Liver (tissue), 9 donors: Measurements from ENCODE around the gene CCDC187. TPM values are rescaled to one million over a fixed set of nuclear protein-coding genes. Genes with fewer than 3 reads are reported as not detected.

Source experiments
- DNase-seq: peaks from one replicate; pipeline ENCODE4 v3.0.0-alpha.2; 2017; ENCODE audit warnings: low spot score
- H3K27ac ChIP-seq, 2 donors: one replicate each; pipeline ENCODE4 v1.7.0; 2013; ENCODE audit warnings: inconsistent platforms in 2 of 2, low read length in 2 of 2, control low read depth in 1 of 2, low read depth in 1 of 2, mild to moderate bottlenecking in 1 of 2
- H3K27me3 ChIP-seq, 4 donors: one replicate each; pipeline versions ENCODE4 v1.6.1 to v1.7.0; 2013; ENCODE audit warnings: low read length in 3 of 4, inconsistent platforms in 1 of 4, mild to moderate bottlenecking in 1 of 4, moderate library complexity in 1 of 4; ENCODE audit not compliant: control insufficient read depth in 4 of 4, insufficient read depth in 4 of 4
- H3K36me3 ChIP-seq, 4 donors: one replicate each; pipeline versions ENCODE4 v1.6.1 to v1.7.0; 2013; ENCODE audit warnings: low read length in 3 of 4, mild to moderate bottlenecking in 3 of 4, low read depth in 1 of 4, moderate library complexity in 1 of 4; ENCODE audit not compliant: control insufficient read depth in 4 of 4, insufficient read depth in 3 of 4
- H3K4me1 ChIP-seq, 4 donors: one replicate each; pipeline versions ENCODE4 v1.6.1 to v1.7.0; 2013; ENCODE audit warnings: low read length in 3 of 4, mild to moderate bottlenecking in 3 of 4, moderate library complexity in 1 of 4; ENCODE audit not compliant: control insufficient read depth in 4 of 4, insufficient read depth in 4 of 4
- H3K4me3 ChIP-seq, 3 donors: one replicate each; pipeline versions ENCODE4 v1.6.1 to v1.7.0; 2013; ENCODE audit warnings: low read length in 3 of 3, control low read depth in 1 of 3, low read depth in 1 of 3, mild to moderate bottlenecking in 1 of 3
- H3K9ac ChIP-seq, 2 donors: one replicate each; pipeline ENCODE4 v1.7.0; 2013; ENCODE audit warnings: low read length in 2 of 2, mild to moderate bottlenecking in 2 of 2, moderate library complexity in 2 of 2, control low read depth in 1 of 2, low read depth in 1 of 2
- H3K9me3 ChIP-seq, 4 donors: one replicate each; pipeline versions ENCODE4 v1.6.1 to v1.7.0; 2013; ENCODE audit warnings: low read length in 3 of 4; ENCODE audit not compliant: control insufficient read depth in 4 of 4
- ATF3 ChIP-seq: IDR thresholded peaks from 2 replicates; pipeline ENCODE4 v1.6.1; 2016; ENCODE audit warnings: antibody characterized with exemption
- FOXA1 ChIP-seq: IDR thresholded peaks from 2 replicates; pipeline ENCODE4 v1.6.1; 2016; ENCODE audit warnings: antibody characterized with exemption
- FOXA2 ChIP-seq: IDR thresholded peaks from 2 replicates; pipeline ENCODE4 v1.6.1; 2016; ENCODE audit warnings: antibody characterized with exemption
- GABPA ChIP-seq, 2 donors: IDR thresholded peaks in 1 of 2; conservative IDR thresholded peaks in 1 of 2; 2 replicates each; pipeline ENCODE4 v1.6.1; 2016; ENCODE audit warnings: antibody characterized with exemption in 2 of 2, mild to moderate bottlenecking in 1 of 2, moderate library complexity in 1 of 2
- HNF4G ChIP-seq: IDR thresholded peaks from 2 replicates; pipeline ENCODE4 v1.6.1; 2016; ENCODE audit warnings: antibody characterized with exemption
- JUND ChIP-seq, 2 donors: IDR thresholded peaks; 2 replicates each; pipeline ENCODE4 v1.6.1; 2016; ENCODE audit warnings: antibody characterized with exemption in 2 of 2
- NR2F2 ChIP-seq: IDR thresholded peaks from 2 replicates; pipeline ENCODE4 v1.6.1; 2016; ENCODE audit warnings: antibody characterized with exemption
- RAD21 ChIP-seq, 2 donors: IDR thresholded peaks; 2 replicates each; pipeline ENCODE4 v1.6.1; 2016; ENCODE audit warnings: antibody characterized with exemption in 2 of 2, mild to moderate bottlenecking in 2 of 2
- RXRA ChIP-seq, 2 donors: IDR thresholded peaks; 2 replicates each; pipeline ENCODE4 v1.6.1; 2017 to 2018; ENCODE audit warnings: antibody characterized with exemption in 2 of 2, mild to moderate bottlenecking in 1 of 2
- SP1 ChIP-seq: IDR thresholded peaks from 2 replicates; pipeline ENCODE4 v1.6.1; 2018; ENCODE audit warnings: antibody characterized with exemption, mild to moderate bottlenecking
- TAF1 ChIP-seq: conservative IDR thresholded peaks from 2 replicates; pipeline ENCODE4 v1.6.1; 2016; ENCODE audit warnings: antibody characterized with exemption, mild to moderate bottlenecking
- YY1 ChIP-seq: IDR thresholded peaks from 2 replicates; pipeline ENCODE4 v1.6.1; 2016; ENCODE audit warnings: antibody characterized with exemption, mild to moderate bottlenecking
- ZBTB33 ChIP-seq: IDR thresholded peaks from 2 replicates; pipeline ENCODE4 v1.6.1; 2016; ENCODE audit warnings: antibody characterized with exemption
- WGBS: extraction: QIAGEN DNeasy Blood & Tissue Kit; methylation state at CpG from one replicate; pipeline ENCODE4 v1.1.7; 2013; 5-methylcytosine and 5-hydroxymethylcytosine counted together
- polyA plus RNA-seq, 2 donors: library from polyadenylated mRNA; stranded (reverse) in 1 of 2; unstranded in 1 of 2; fragments of 200-250 nt in 1 of 2; fragments of >200 nt in 1 of 2; fragmentation: Nextera tagmentation in 1 of 2; extraction: Ambion mirVana in 1 of 2; gene quantifications; one replicate each; pipeline versions ENCODE4 v1.2.1 to v1.2.3, GENCODE V29; 2013 to 2015
- total RNA-seq, 2 donors: library from RNA; depleted of rRNA; stranded (reverse); fragments of >200 nt; gene quantifications; one replicate each; pipeline ENCODE4 v1.2.3, GENCODE V29; 2014
- TF ChIP-seq, protein P1 (sequence below): fragments of 150-350 bp; IDR thresholded peaks from 2 replicates; pipeline ENCODE4 v1.5.1; 2017; ENCODE audit warnings: improper control_type of control experiment, low read depth, low read length; ENCODE audit not compliant: missing input control
- TF ChIP-seq, protein P2 (sequence below): IDR thresholded peaks from 2 replicates; pipeline ENCODE4 v1.6.1; 2016; ENCODE audit warnings: antibody characterized with exemption
- TF ChIP-seq, protein P3 (sequence below): IDR thresholded peaks from 2 replicates; pipeline ENCODE4 v1.6.1; 2016; ENCODE audit warnings: antibody characterized with exemption, mild to moderate bottlenecking
- donor health status: healthy.
- donor health status: healthy.
- donor health status: healthy.
- donor health status: healthy.
- donor health status: healthy.

CCDC187 gene
- total and polyA plus RNA-seq, 4 donors, result 0.05 TPM; not detected in 3

DNA sequence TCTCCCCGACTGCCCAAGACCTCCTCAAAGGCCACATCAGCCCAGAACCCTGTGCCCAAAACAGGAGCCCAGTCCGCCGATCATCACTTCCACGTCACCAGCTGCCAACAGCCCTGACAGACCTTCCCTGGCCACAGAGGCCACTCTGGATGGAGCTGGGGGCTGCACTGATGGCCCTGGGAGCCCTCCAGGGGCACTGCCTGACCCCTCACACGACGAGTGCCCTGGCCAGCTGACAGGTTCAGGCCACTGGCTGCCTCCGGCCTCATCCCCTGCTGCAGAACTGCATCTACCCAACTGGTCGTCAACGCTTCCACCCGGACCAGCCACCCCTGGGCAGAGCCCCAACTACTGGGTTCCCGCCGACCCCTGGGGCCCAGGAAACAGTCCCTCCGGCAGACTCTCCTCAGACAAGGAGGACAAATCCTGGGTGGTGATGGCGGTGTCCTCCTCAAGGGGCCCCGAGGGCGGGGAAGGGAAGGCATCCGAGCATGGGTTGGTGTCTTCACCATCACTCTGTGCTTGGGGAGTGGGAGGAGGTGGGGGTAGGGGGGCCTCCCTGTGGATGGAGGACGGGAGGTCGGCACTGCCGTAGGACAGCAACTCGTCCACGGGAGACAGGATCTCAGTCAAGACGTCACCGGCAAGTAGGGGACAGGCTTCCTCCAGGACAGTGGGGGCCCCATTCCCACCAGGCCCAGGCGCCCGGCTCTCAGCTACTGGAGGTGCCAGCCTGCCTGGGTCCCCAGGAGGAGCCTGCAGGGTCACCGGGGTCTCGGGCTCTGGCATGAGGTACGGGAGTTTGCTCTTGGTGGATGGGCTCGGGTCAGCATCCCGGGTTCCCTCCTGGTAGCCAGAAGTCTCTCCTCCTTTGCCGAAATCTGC lies 50.4 kb downstream of the CCDC187 start:
- H3K36me3 ChIP-seq, result no peaks in the 10 kb centered on the region

DNA sequence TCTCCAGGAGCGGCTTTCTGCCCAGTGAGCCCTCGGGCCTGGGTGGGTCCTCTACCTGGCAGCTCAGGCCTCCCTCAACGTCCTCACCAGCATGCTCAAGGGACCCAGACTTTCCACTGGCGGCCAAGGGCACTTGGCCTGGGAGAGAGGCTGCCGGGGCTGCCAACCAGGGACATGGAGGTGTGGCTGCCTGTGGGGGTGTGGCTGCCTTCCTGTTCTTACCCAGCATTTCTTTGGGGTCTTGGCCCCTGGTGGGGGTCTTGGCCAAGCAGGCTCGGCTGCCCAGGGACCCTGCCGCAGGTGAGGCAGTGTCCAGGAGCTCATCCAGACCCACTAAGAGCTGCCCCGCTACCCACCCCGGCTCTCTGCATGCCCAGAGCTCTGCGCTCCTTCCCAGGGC lies 51.0 kb downstream of the CCDC187 start:
- Histone ChIP-seq H3K9me3 (no peaks in the 10 kb centered on the region), H3K9ac (no peak overlapping the region), H3K4me3 (no peak overlapping the region), H3K4me1 (peaks cover 0 to 4% (median 0%) of the 10 kb centered on the region in 4 donors), H3K36me3 (no peaks in the 10 kb centered on the region), H3K27ac (no peak overlapping the region), H3K27me3 (no peaks in the 10 kb centered on the region)
- DNase-seq, result no peak
- TF ChIP-seq YY1 (no peak), RAD21 (IDR thresholded peaks at IDR 0.05) (no peak), TAF1 (no peak), ZBTB33 (no peak), HNF4G (no peak), FOXA2 (no peak), NR2F2 (no peak), ATF3 (no peak), GABPA (IDR thresholded peaks at IDR 0.05 in 1 of 2, conservative IDR thresholded peaks at IDR 0.05 in 1 of 2) (no peak), FOXA1 (no peak), RXRA (IDR thresholded peaks at IDR 0.05) (no peak)
- TF ChIP-seq, protein P1, sequence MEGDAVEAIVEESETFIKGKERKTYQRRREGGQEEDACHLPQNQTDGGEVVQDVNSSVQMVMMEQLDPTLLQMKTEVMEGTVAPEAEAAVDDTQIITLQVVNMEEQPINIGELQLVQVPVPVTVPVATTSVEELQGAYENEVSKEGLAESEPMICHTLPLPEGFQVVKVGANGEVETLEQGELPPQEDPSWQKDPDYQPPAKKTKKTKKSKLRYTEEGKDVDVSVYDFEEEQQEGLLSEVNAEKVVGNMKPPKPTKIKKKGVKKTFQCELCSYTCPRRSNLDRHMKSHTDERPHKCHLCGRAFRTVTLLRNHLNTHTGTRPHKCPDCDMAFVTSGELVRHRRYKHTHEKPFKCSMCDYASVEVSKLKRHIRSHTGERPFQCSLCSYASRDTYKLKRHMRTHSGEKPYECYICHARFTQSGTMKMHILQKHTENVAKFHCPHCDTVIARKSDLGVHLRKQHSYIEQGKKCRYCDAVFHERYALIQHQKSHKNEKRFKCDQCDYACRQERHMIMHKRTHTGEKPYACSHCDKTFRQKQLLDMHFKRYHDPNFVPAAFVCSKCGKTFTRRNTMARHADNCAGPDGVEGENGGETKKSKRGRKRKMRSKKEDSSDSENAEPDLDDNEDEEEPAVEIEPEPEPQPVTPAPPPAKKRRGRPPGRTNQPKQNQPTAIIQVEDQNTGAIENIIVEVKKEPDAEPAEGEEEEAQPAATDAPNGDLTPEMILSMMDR, result no peak
- TF ChIP-seq, protein P2, sequence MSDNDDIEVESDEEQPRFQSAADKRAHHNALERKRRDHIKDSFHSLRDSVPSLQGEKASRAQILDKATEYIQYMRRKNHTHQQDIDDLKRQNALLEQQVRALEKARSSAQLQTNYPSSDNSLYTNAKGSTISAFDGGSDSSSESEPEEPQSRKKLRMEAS, result no peak
- WGBS, result 90% methylated on average over 10 of the region's 10 CpGs

More for the DNA sequence above, 50.4 kb downstream of the CCDC187 start:
- H3K4me1 ChIP-seq, result peaks cover 0 to 4% (median 0%) of the 10 kb centered on the region in 4 donors
- no peak overlapping the region for H3K4me3 ChIP-seq
- peaks cover 0 to 2% (median 0%) of the 10 kb centered on the region in 4 donors for H3K27me3 ChIP-seq
- H3K27ac ChIP-seq, result no peak overlapping the region
- TF ChIP-seq GABPA (IDR thresholded peaks at IDR 0.05 in 1 of 2, conservative IDR thresholded peaks at IDR 0.05 in 1 of 2) (no peak), RAD21 (IDR thresholded peaks at IDR 0.05) (no peak), JUND (IDR thresholded peaks at IDR 0.05) (no peak), SP1 (no peak)
- TF ChIP-seq, protein P1, result no peak
- TF ChIP-seq, protein P3, sequence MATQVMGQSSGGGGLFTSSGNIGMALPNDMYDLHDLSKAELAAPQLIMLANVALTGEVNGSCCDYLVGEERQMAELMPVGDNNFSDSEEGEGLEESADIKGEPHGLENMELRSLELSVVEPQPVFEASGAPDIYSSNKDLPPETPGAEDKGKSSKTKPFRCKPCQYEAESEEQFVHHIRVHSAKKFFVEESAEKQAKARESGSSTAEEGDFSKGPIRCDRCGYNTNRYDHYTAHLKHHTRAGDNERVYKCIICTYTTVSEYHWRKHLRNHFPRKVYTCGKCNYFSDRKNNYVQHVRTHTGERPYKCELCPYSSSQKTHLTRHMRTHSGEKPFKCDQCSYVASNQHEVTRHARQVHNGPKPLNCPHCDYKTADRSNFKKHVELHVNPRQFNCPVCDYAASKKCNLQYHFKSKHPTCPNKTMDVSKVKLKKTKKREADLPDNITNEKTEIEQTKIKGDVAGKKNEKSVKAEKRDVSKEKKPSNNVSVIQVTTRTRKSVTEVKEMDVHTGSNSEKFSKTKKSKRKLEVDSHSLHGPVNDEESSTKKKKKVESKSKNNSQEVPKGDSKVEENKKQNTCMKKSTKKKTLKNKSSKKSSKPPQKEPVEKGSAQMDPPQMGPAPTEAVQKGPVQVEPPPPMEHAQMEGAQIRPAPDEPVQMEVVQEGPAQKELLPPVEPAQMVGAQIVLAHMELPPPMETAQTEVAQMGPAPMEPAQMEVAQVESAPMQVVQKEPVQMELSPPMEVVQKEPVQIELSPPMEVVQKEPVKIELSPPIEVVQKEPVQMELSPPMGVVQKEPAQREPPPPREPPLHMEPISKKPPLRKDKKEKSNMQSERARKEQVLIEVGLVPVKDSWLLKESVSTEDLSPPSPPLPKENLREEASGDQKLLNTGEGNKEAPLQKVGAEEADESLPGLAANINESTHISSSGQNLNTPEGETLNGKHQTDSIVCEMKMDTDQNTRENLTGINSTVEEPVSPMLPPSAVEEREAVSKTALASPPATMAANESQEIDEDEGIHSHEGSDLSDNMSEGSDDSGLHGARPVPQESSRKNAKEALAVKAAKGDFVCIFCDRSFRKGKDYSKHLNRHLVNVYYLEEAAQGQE, result no peak
- TF ChIP-seq, protein P2, result no peak
- WGBS, result 81% methylated on average over 32 of the region's 32 CpGs
- DNase-seq, result no peak
- no peaks in the 10 kb centered on the region for H3K9me3 ChIP-seq
- no peak overlapping the region for H3K9ac ChIP-seq
